Effector memory CD4-positive, alpha-beta T cell (primary cell): ENCODE results near the gene VCAN.
"Not testable (repeated sequence)": the region's sequence is repeated elsewhere in the genome, so short reads cannot be mapped to it uniquely, and the experiment has no call there.

Source experiments
- DNase-seq, 3 donors: peaks; one replicate each; pipeline ENCODE4 v3.0.0-alpha.2; 2020
- H3K27ac ChIP-seq: 2 replicates; pipeline ENCODE4 v1.7.0; 2013; ENCODE audit warnings: mild to moderate bottlenecking, low read length, moderate library complexity; ENCODE audit not compliant: insufficient read depth, poor library complexity, severe bottlenecking
- H3K27me3 ChIP-seq: replicated peaks from 2 replicates; pipeline ENCODE4 v1.7.0; 2013; ENCODE audit warnings: mild to moderate bottlenecking, low read length; ENCODE audit not compliant: insufficient read depth, control insufficient read depth, poor library complexity, severe bottlenecking
- H3K36me3 ChIP-seq: 2 replicates; pipeline ENCODE4 v1.7.0; 2013; ENCODE audit warnings: mild to moderate bottlenecking, low read length, moderate library complexity; ENCODE audit not compliant: control insufficient read depth, insufficient read depth
- H3K4me1 ChIP-seq: 2 replicates; pipeline ENCODE4 v1.7.0; 2013; ENCODE audit warnings: low read length, mild to moderate bottlenecking; ENCODE audit not compliant: control insufficient read depth, insufficient read depth, poor library complexity, severe bottlenecking
- H3K4me3 ChIP-seq: 2 replicates; pipeline ENCODE4 v1.7.0; 2013; ENCODE audit warnings: low read length, low read depth, mild to moderate bottlenecking; ENCODE audit not compliant: insufficient read depth, poor library complexity, severe bottlenecking
- H3K9me3 ChIP-seq: 2 replicates; pipeline ENCODE4 v1.7.0; 2013; ENCODE audit warnings: mild to moderate bottlenecking, low read length, moderate library complexity; ENCODE audit not compliant: control insufficient read depth
- total RNA-seq, 3 donors: gene quantifications; one replicate each; lab custom pipeline; 2026; lab: John Stamatoyannopoulos, UW

The VCAN gene
- 0.52 to 14.9 (median 0.78) reads per million in 3 donors for total RNA-seq

DNA sequence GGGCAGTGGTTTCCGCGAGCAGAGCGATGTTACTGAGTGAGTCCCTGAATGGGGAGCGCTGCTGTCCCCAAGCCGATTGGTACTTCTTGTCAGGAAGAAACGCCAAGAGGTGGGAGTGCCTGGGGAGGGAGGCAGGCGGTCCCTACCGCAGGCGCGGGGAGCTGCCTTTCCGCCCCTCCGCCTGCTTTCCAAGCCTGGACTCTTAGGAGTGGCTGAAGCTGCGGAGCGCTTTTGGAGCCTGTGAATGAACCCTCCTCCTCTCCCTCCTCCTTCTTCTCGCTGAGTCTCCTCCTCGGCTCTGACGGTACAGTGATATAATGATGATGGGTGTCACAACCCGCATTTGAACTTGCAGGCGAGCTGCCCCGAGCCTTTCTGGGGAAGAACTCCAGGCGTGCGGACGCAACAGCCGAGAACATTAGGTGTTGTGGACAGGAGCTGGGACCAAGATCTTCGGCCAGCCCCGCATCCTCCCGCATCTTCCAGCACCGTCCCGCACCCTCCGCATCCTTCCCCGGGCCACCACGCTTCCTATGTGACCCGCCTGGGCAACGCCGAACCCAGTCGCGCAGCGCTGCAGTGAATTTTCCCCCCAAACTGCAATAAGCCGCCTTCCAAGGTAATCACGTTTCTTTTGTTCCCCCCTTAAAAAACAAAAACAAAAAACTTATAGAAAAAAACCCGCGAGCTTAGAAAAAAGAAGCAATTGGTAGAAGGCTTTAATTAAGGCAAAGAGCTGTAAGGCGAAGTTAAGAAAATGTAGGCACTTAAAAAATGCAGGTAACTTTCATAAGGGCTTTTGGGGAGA, at the start of gene VCAN:
VCAN (plus strand) TSS at position 340 of the 808 bp plus-strand sequence. CDS start 11,775 bp downstream, outside the sequence.
- H3K27me3 ChIP-seq, result peaks cover 45% of the 10 kb centered on the region
- no peak for DNase-seq
- no peaks in the 10 kb centered on the region for H3K9me3 ChIP-seq
- H3K36me3 ChIP-seq, result no peaks in the 10 kb centered on the region
- H3K4me3 ChIP-seq, result peak within 1 kb of the TSS; percentile 15
- no peak within 1 kb of the TSS for H3K27ac ChIP-seq
- peaks cover 34% of the 10 kb centered on the region for H3K4me1 ChIP-seq

DNA sequence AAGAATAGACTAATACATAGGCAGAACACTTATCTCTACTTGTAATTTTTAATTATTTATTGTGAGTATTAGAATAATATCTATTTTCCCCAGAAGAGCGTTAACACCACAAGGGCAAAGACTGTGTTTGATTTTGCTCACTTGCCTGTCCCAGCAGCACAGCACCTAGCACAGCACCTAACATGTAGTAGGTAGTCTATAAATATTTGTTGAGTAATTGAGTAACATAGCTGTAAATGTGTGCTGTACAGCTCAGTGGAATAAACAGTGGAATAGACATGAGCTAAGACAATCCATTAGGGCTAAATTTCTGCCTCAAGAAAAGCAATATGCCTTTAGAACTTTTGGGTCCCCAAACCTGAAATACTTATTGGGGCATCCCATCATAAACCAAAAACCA, 49.3 kb upstream of the VCAN start:
- Histone ChIP-seq H3K27me3 (no peaks in the 10 kb centered on the region), H3K9me3 (no peaks in the 10 kb centered on the region), H3K4me3 (no peak overlapping the region), H3K36me3 (no peaks in the 10 kb centered on the region), H3K27ac (no peak overlapping the region), H3K4me1 (no peaks in the 10 kb centered on the region)
- no peak for DNase-seq

GRCh38 chr5:83426855-83427254, 44.7 kb upstream of the VCAN start:
- Histone ChIP-seq H3K36me3 (no peaks in the 10 kb centered on the region), H3K27ac (no peak overlapping the region), H3K27me3 (no peaks in the 10 kb centered on the region), H3K9me3 (no peaks in the 10 kb centered on the region), H3K4me1 (no peaks in the 10 kb centered on the region), H3K4me3 (no peak overlapping the region)
- DNase-seq, result no peak

DNA sequence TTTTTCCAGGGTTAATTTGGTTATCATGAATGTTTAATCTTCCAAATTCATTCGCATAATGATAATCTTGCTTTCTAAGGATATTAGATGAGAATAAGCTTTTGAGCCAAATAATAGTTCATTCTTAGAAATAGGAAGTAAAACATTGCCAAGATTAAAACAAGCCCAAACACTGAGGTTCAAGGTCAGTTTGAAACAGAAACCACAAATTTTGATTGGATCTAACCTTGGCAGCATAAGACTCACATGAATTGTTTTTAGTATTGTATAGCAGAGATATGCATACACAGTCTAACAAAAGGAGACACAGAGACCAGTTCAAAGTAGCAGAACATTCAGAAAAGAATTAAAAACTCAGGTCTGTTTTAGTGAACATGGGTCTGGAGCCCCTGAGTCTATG, 43.4 kb upstream of the VCAN start:
- DNase-seq, result no peak
- Histone ChIP-seq H3K27ac (no peak overlapping the region), H3K27me3 (no peaks in the 10 kb centered on the region)

GRCh38 chr5:83428890-83429289, 42.7 kb upstream of the VCAN start:
- H3K36me3 ChIP-seq, result no peaks in the 10 kb centered on the region
- H3K27me3 ChIP-seq, result no peaks in the 10 kb centered on the region

More for the DNA sequence above, 43.4 kb upstream of the VCAN start:
- H3K36me3 ChIP-seq, result no peaks in the 10 kb centered on the region
- H3K4me1 ChIP-seq, result no peaks in the 10 kb centered on the region
- H3K9me3 ChIP-seq, result no peaks in the 10 kb centered on the region
- H3K4me3 ChIP-seq, result no peak overlapping the region

GRCh38 chr5:83430130-83431010, 41.2 kb upstream of the VCAN start:
- Histone ChIP-seq H3K9me3 (no peaks in the 10 kb centered on the region), H3K36me3 (no peaks in the 10 kb centered on the region), H3K4me1 (no peaks in the 10 kb centered on the region), H3K27me3 (no peaks in the 10 kb centered on the region), H3K4me3 (no peak overlapping the region), H3K27ac (no peak overlapping the region)
- DNase-seq, result peak; percentile 0 to 20 (median 2)

More at GRCh38 chr5:83428890-83429289, 42.7 kb upstream of the VCAN start:
- Histone ChIP-seq H3K9me3 (no peaks in the 10 kb centered on the region), H3K4me1 (no peaks in the 10 kb centered on the region), H3K27ac (no peak overlapping the region), H3K4me3 (no peak overlapping the region)
- DNase-seq, result no peak

GRCh38 chr5:83433891-83434290, 37.7 kb upstream of the VCAN start:
- Histone ChIP-seq H3K9me3 (no peaks in the 10 kb centered on the region), H3K27me3 (no peaks in the 10 kb centered on the region), H3K27ac (no peak overlapping the region), H3K4me3 (no peak overlapping the region), H3K4me1 (no peaks in the 10 kb centered on the region), H3K36me3 (no peaks in the 10 kb centered on the region)
- no peak for DNase-seq

DNA sequence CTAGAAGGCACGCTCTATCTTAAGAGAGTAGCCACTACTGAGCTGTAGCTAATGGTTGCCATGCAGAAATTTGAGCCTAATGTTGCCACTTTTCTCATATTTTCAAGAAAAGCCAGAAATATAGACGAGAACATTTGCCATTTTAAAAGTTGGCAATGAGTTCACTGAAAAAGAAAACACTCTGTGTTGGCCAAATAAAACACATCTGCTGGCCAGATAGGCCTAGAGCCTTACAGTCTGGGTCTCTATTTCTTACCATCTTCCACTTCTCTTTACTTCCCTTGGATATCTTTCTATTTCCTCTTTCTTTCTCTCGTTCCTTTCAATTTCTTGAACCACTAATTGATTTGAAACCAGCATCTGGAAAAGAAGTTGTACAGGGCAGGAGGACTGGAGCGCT, 36.6 kb upstream of the VCAN start:
- Histone ChIP-seq H3K9me3 (no peaks in the 10 kb centered on the region), H3K27ac (no peak overlapping the region), H3K36me3 (no peaks in the 10 kb centered on the region), H3K27me3 (no peaks in the 10 kb centered on the region), H3K4me1 (no peaks in the 10 kb centered on the region), H3K4me3 (no peak overlapping the region)
- no peak for DNase-seq

GRCh38 chr5:83436276-83436675, 35.3 kb upstream of the VCAN start:
- DNase-seq, result no peak
- Histone ChIP-seq H3K27ac (no peak overlapping the region), H3K36me3 (no peaks in the 10 kb centered on the region), H3K4me1 (no peaks in the 10 kb centered on the region), H3K27me3 (no peaks in the 10 kb centered on the region), H3K4me3 (no peak overlapping the region), H3K9me3 (no peaks in the 10 kb centered on the region)

DNA sequence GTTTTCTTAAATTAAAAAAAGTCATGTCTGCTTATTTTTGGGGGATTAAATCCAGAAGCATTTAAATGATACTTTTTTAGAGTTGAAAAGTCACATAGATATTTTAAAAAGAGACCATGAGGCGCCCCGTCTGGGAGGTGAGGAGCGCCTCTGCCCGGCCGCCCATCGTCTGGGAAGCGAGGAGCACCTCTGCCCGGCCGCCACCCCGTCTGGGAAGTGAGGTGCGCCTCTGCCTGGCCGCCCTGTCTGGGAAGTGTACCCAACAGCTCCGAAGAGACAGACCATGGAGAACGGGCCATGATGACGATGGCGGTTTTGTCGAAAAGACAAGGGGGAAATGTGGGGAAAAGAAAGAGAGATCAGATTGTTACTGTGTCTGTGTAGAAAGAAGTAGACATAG, 33.8 kb upstream of the VCAN start:
- H3K4me3 ChIP-seq, H3K4me1 ChIP-seq, DNase-seq, H3K27ac ChIP-seq, H3K9me3 ChIP-seq, H3K36me3 ChIP-seq, H3K27me3 ChIP-seq: not testable (repeated sequence)
